HepG2 (cell line): Measurements from ENCODE around the gene THRB. TPM values are rescaled to one million over a fixed set of nuclear protein-coding genes. Genes with fewer than 3 reads are reported as not detected.
A peak's percentile ranks its signal among the peaks of the same experiment; 100 is the strongest.

ENCODE experiments used
- ATAC-seq: fragments of 200-7000 bp; cut with Tn5 transposase; 3 replicates; pipeline ENCODE4 v1.9.1; 2020; ENCODE audit warnings: mild to moderate bottlenecking, moderate library complexity
- BruUV-seq: library from RNA; stranded (reverse); fragments of 400-500 nt; replicated peaks from 2 replicates; lab custom pipeline; 2021; lab: Mats Ljungman, UMichigan
- CTCF ChIA-PET: fragments of 300-600 bp; formaldehyde crosslinking; extraction: SDS; loops from one replicate; lab custom pipeline; 2021; ENCODE audit warnings: low total read pairs, inconsistent platforms, low intra/inter-chr PET ratio; lab: Yijun Ruan, JAX
- POLR2A ChIA-PET: fragments of 350-600 bp; sonication (Branson Sonifier 250); formaldehyde crosslinking; loops from one replicate; lab custom pipeline; 2020; ENCODE audit warnings: antibody characterized with exemption, inconsistent platforms; lab: Yijun Ruan, JAX
- DNase-seq: peaks from one replicate; pipeline ENCODE4 v3.0.0-alpha.2; 2015; ENCODE audit warnings: low spot score
- FAIRE-seq: peaks from 3 replicates; lab custom pipeline; 2011; peaks lifted over from hg19 to GRCh38; lab: Jason Lieb, UNC
- H2AFZ ChIP-seq: one replicate; pipeline ENCODE4 v1.6.1; 2011; ENCODE audit warnings: low read length, inconsistent platforms
- H3K27ac ChIP-seq: fragments of 300-600 bp; 3 replicates; pipeline ENCODE4 v1.8.0; 2011; ENCODE audit warnings: mixed run types, mild to moderate bottlenecking, mixed read lengths, low read length, inconsistent platforms; ENCODE audit not compliant: insufficient read depth; ENCODE audit errors: extremely low read length
- H3K27me3 ChIP-seq, 2 experiments: fragments of 200-600 bp in 1 of 2; 2 replicates in 1 of 2; 3 replicates in 1 of 2; pipeline versions ENCODE4 v1.6.0 to v1.8.0; 2011; ENCODE audit warnings: low read length in 2 of 2, mild to moderate bottlenecking in 2 of 2, moderate library complexity in 2 of 2, inconsistent platforms in 1 of 2; ENCODE audit not compliant: insufficient read depth in 2 of 2, control insufficient read depth in 1 of 2
- H3K36me3 ChIP-seq, 2 experiments: fragments of 200-600 bp in 1 of 2; replicated peaks in 1 of 2; 2 replicates in 1 of 2; 3 replicates in 1 of 2; pipeline versions ENCODE4 v1.5.1 to v1.8.0; 2011; ENCODE audit warnings: low read length in 2 of 2, inconsistent platforms in 1 of 2; ENCODE audit not compliant: insufficient read depth in 2 of 2, control insufficient read depth in 1 of 2
- H3K4me1 ChIP-seq: 2 replicates; pipeline ENCODE4 v1.5.1; 2012; ENCODE audit warnings: low read length, inconsistent platforms; ENCODE audit not compliant: insufficient read depth
- H3K4me2 ChIP-seq: 2 replicates; pipeline ENCODE4 v1.6.0; 2011; ENCODE audit warnings: low read depth, low read length, inconsistent platforms
- H3K4me3 ChIP-seq, 3 experiments: fragments of 200-600 bp in 1 of 3; sonication (generic), shearing (Covaris generic) in 1 of 3; replicated peaks in 1 of 3; 2 replicates each; pipeline ENCODE4 v1.5.1; 2011 to 2016; ENCODE audit warnings: low read length in 3 of 3, inconsistent platforms in 2 of 3, low read depth in 2 of 3, mild to moderate bottlenecking in 2 of 3, control low read depth in 1 of 3, mixed read lengths in 1 of 3; ENCODE audit not compliant: insufficient read depth in 1 of 3
- H3K79me2 ChIP-seq: one replicate; pipeline ENCODE4 v1.6.1; 2011; ENCODE audit warnings: low read length, inconsistent platforms; ENCODE audit not compliant: insufficient read depth
- H3K9ac ChIP-seq: 2 replicates; pipeline ENCODE4 v1.6.0; 2011; ENCODE audit warnings: mild to moderate bottlenecking, low read depth, low read length, inconsistent platforms; ENCODE audit not compliant: insufficient read depth
- H3K9me3 ChIP-seq: 2 replicates; pipeline ENCODE4 v1.5.1; 2012; ENCODE audit warnings: mild to moderate bottlenecking, low read length
- H4K20me1 ChIP-seq: 2 replicates; pipeline ENCODE4 v1.6.0; 2011; ENCODE audit warnings: inconsistent platforms, mild to moderate bottlenecking, low read length, moderate library complexity; ENCODE audit not compliant: insufficient read depth
- ASH2L ChIP-seq: fragments of 300-600, 200-600 bp; sonication (generic); IDR thresholded peaks from 2 replicates; pipeline ENCODE4 v1.7.0; 2017; ENCODE audit warnings: low read depth, mild to moderate bottlenecking, moderate library complexity, mixed read lengths, low read length; ENCODE audit not compliant: insufficient read length
- EP300 ChIP-seq, 3 experiments: sonication (generic) in 1 of 3; formaldehyde crosslinking in 1 of 3; IDR thresholded peaks; 2 replicates each; pipeline versions ENCODE4 v1.5.1 to v1.6.1; 2011 to 2020; ENCODE audit warnings: low read depth in 2 of 3, low read length in 2 of 3, borderline replicate concordance in 1 of 3, improper control_type of control experiment in 1 of 3, mild to moderate bottlenecking in 1 of 3, missing genetic modification reagents in 1 of 3, moderate library complexity in 1 of 3
- HNF4A ChIP-seq: sonication (generic); formaldehyde crosslinking; IDR thresholded peaks from 2 replicates; pipeline ENCODE4 v1.4.0; 2020; ENCODE audit warnings: missing genetic modification reagents
- KDM2A ChIP-seq: sonication (generic); formaldehyde crosslinking; IDR thresholded peaks from 2 replicates; pipeline ENCODE4 v1.4.0; 2020; ENCODE audit warnings: low read depth, missing genetic modification reagents, borderline replicate concordance
- NFE2 ChIP-seq: sonication (generic); formaldehyde crosslinking; IDR thresholded peaks from 2 replicates; pipeline ENCODE4 v1.4.0; 2020; ENCODE audit warnings: missing genetic modification reagents
- RXRB ChIP-seq: IDR thresholded peaks from 2 replicates; pipeline ENCODE4 v1.6.1; 2016; ENCODE audit warnings: borderline replicate concordance, missing genetic modification reagents, missing compliant biosample characterization
- SP2 ChIP-seq: sonication (generic); formaldehyde crosslinking; IDR thresholded peaks from 2 replicates; pipeline ENCODE4 v1.5.1; 2020; ENCODE audit warnings: mild to moderate bottlenecking, missing genetic modification reagents
- TBX2 ChIP-seq: sonication (generic); formaldehyde crosslinking; IDR thresholded peaks from 2 replicates; pipeline ENCODE4 v1.5.0; 2020; ENCODE audit warnings: missing genetic modification reagents, mild to moderate bottlenecking, borderline replicate concordance
- TCF7 ChIP-seq: sonication (generic); IDR thresholded peaks from 2 replicates; pipeline ENCODE4 v1.6.1; 2016; ENCODE audit warnings: antibody characterized with exemption, low read depth
- ZMYM2 ChIP-seq: sonication (generic); formaldehyde crosslinking; IDR thresholded peaks from 2 replicates; pipeline ENCODE4 v1.8.0; 2022; ENCODE audit warnings: mild to moderate bottlenecking, missing genetic modification reagents
- ZNF382 ChIP-seq: sonication (generic); formaldehyde crosslinking; IDR thresholded peaks from 2 replicates; pipeline ENCODE4 v1.5.0; 2020; ENCODE audit warnings: missing genetic modification reagents, mild to moderate bottlenecking, borderline replicate concordance
- ZNF598 ChIP-seq: sonication (generic); formaldehyde crosslinking; IDR thresholded peaks from 2 replicates; pipeline ENCODE4 v1.5.1; 2020; ENCODE audit warnings: mild to moderate bottlenecking, missing genetic modification reagents, borderline replicate concordance
- ZNF629 ChIP-seq: sonication (generic); formaldehyde crosslinking; conservative IDR thresholded peaks from 2 replicates; pipeline ENCODE4 v1.5.0; 2020; ENCODE audit warnings: missing genetic modification reagents
- WGBS: methylation state at CpG from one replicate; pipeline ENCODE4 v1.1.6; 2017; ENCODE audit warnings: low lambda C conversion rate; 5-methylcytosine and 5-hydroxymethylcytosine counted together
- in situ Hi-C: cut with HindIII; loops from 2 replicates; pipeline ENCODE4 v1.10.0; 2017; ENCODE audit warnings: low pct_unique_long_range_greater_than_20kb; ENCODE audit not compliant: extremely low pct_ligation_motif_present
- intact Hi-C: fragments of 100-400 bp; cut with micrococcal nuclease; formaldehyde crosslinking; loops from one replicate; pipeline ENCODE4 v1.10.0; 2022; ENCODE audit not compliant: unreplicated experiment
- polyA plus RNA-seq, 8 experiments: library from polyadenylated mRNA; depleted of rRNA in 3 of 8; stranded (reverse) in 7 of 8; unstranded in 1 of 8; fragments of >200 nt; fragmentation: Illumina TruSeq in 4 of 8; extraction: Trizol in 4 of 8; gene quantifications; 2 replicates each; pipeline versions ENCODE4 v1.2.1 to v1.2.3, GENCODE V29; 2011 to 2016; ENCODE audit warnings: low read depth in 4 of 8, missing spikeins in 1 of 8, mixed read lengths in 1 of 8; ENCODE audit not compliant: insufficient read depth in 1 of 8
- total RNA-seq, 5 experiments: library from RNA; depleted of rRNA; stranded (reverse); fragments of >200 nt; fragmentation: Illumina TruSeq; extraction: Trizol; gene quantifications; 2 replicates each; pipeline ENCODE4 v1.2.3, GENCODE V29; 2016; ENCODE audit warnings: low read depth in 1 of 5
- TF ChIP-seq, protein P1 (sequence below): sonication (generic); formaldehyde crosslinking; IDR thresholded peaks from 2 replicates; pipeline ENCODE4 v1.8.1; 2023; ENCODE audit warnings: mild to moderate bottlenecking, inconsistent platforms, moderate library complexity, missing genetic modification reagents, borderline replicate concordance

Gene THRB
- total and polyA plus RNA-seq, 2 of the 13 experiments (the other 11 are each of a cell fraction or from before 2014, with no cell fraction given) = 4.7 to 22.7 TPM

- in situ Hi-C loops = no loop called here
- POLR2A ChIA-PET = interaction anchor here (3.2 kb wide), 1 partner anchor 69 kb away, joined by 15 read pairs; no protein-coding TSS in a partner anchor
Measured at GRCh38 chr3:24520101-24520495, 25.4 kb upstream of the THRB start.

DNA sequence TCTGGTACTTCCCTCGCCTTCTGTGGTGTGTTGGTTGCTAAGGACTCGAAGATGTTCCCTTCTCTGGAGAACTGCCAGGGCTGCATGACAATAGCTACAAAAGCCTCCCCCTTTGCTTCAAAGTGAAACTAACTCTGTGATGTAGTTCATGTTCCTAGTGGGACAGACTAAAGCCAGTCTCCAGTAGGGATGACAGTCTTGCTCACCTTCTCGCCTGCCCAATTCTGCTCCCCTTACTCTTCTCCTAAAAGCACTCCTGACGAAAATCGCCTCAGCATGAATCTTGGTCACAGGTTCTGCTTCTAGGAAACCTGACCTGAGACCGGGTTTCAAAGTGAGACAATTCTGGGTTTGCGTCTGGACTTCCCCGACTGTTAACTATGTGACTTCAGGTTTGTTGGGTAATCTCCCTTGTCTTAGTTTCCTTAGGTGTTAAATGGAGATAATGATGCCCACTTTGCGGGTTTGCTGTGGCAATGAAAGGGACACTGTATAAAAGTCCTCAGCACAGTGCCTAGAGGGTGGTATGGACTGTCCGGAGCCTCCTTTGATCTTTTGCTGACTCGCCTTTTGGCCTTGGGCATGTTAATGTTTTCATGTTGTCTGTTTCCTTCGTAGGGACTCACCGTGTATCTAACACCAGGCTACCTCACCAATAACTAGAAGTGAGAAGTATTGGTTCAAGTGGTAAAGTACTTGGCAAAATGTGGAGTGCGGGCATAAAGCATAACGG lies 24.9 kb upstream of the THRB start:
- in situ Hi-C loops = no loop called here
- ATAC-seq (peak; percentile 26), FAIRE-seq (peak; percentile 26), DNase-seq (peak; percentile 59)
- no peaks in the 10 kb centered on the region; a peak in 1 of 5 replicates for H3K27me3 ChIP-seq
- no peaks in the 10 kb centered on the region for H3K36me3 ChIP-seq
- ChIA-PET CTCF (no interaction called here), POLR2A (interaction anchor here (1.0 kb wide), 1 partner anchor 23 kb away, joined by 6 read pairs; no protein-coding TSS in a partner anchor)
- H3K9ac ChIP-seq = peak overlapping the region; percentile 87
- H3K4me2 ChIP-seq = peak overlapping the region; percentile 87
- no peaks in the 10 kb centered on the region for H4K20me1 ChIP-seq
- H3K9me3 ChIP-seq = no peaks in the 10 kb centered on the region
- BruUV-seq = no TSS peak
- peak overlapping the region; percentile 43 to 93 (median 82) for H3K4me3 ChIP-seq
- H2AFZ ChIP-seq = peak overlapping the region; percentile 67
- H3K79me2 ChIP-seq = peaks cover 16% of the 10 kb centered on the region
- peaks cover 49% of the 10 kb centered on the region for H3K4me1 ChIP-seq
- intact Hi-C loops = loop anchor here (2.0 to 10.0 kb wide), 3 partner anchors 63 to 163 kb away; no protein-coding TSS in a partner anchor
- H3K27ac ChIP-seq = peak overlapping the region; percentile 92
- 5% methylated on average over 13 of the region's 15 CpGs for WGBS
- TF ChIP-seq NFE2 (CRISPR knock-in tag) = 0 out of 2 replicates have a peak, but pooled peaks have one; percentile 15
- TF ChIP-seq EP300 (IDR thresholded peaks at IDR 0.05; ENCODE audit: low read depth in 2 of 2, low read length in 2 of 2) = peak in 1 of 2 experiments; percentile 28; a peak in 1 of 4 replicates
- no peak for TF ChIP-seq EP300 (CRISPR knock-in tag; IDR thresholded peaks at IDR 0.05; ENCODE audit: borderline replicate concordance)
- peak; percentile 28 for TF ChIP-seq ASH2L
- TF ChIP-seq RXRB (CRISPR knock-in tag) = 0 out of 2 replicates have a peak, but pooled peaks have one; percentile 21
- TF ChIP-seq TBX2 (CRISPR knock-in tag) = peak; percentile 54; the same call in 1 of the 2 replicates
- peak; percentile 40; the same call in 1 of the 2 replicates for TF ChIP-seq ZNF598 (CRISPR knock-in tag)
- TF ChIP-seq SP2 = no peak
- TF ChIP-seq TCF7 = peak; percentile 81
- TF ChIP-seq KDM2A = no peak
- TF ChIP-seq, protein P1, sequence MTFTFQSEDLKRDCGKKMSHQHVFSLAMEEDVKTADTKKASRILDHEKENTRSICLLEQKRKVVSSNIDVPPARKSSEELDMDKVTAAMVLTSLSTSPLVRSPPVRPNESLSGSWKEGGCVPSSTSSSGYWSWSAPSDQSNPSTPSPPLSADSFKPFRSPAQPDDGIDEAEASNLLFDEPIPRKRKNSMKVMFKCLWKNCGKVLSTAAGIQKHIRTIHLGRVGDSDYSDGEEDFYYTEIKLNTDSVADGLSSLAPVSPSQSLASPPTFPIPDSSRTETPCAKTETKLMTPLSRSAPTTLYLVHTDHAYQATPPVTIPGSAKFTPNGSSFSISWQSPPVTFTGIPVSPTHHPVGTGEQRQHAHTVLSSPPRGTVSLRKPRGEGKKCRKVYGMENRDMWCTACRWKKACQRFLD = peak; percentile 26; the same call in 1 of the 2 replicates
- TF ChIP-seq HNF4A (CRISPR knock-in tag) = 0 out of 2 replicates have a peak, but pooled peaks have one; percentile 30

More at GRCh38 chr3:24520101-24520495, 25.4 kb upstream of the THRB start:
- TF ChIP-seq ZNF629 (CRISPR knock-in tag) (0 out of 2 replicates have a peak, but pooled peaks have one; percentile 25), ZMYM2 (no peak), ZNF382 (CRISPR knock-in tag) (no peak)
- ATAC-seq = peak; percentile 1; the same call in 1 of the 3 replicates
- Histone ChIP-seq H3K79me2 (peaks cover 16% of the 10 kb centered on the region), H3K27ac (peak overlapping the region; percentile 92), H4K20me1 (no peaks in the 10 kb centered on the region), H3K4me2 (peak overlapping the region; percentile 87), H3K9ac (peak overlapping the region; percentile 87), H2AFZ (peak overlapping the region; percentile 67), H3K9me3 (no peaks in the 10 kb centered on the region), H3K27me3 (no peaks in the 10 kb centered on the region; a peak in 1 of 5 replicates), H3K4me1 (peaks cover 54% of the 10 kb centered on the region), H3K36me3 (no peaks in the 10 kb centered on the region), H3K4me3 (peak overlapping the region; percentile 82 to 93 (median 85))
- no peak for DNase-seq
- no CpG with 5 or more reads among the region's 2 CpGs for WGBS
- FAIRE-seq = no peak
- BruUV-seq = no TSS peak
- intact Hi-C loops = loop anchor here (2.0 to 10.0 kb wide), 3 partner anchors 63 to 162 kb away; no protein-coding TSS in a partner anchor
- CTCF ChIA-PET = no interaction called here
